Ovary (tissue), 9 donors: ENCODE measurements around the gene DVL1. TPM values are rescaled to one million over a fixed set of nuclear protein-coding genes. Genes with fewer than 3 reads are reported as not detected.

Experiments
- DNase-seq, 5 donors: peaks; one replicate each; pipeline ENCODE4 v3.0.0-alpha.2; 2019 to 2020
- H3K27ac ChIP-seq, 2 donors: fragments of 200-600 bp; one replicate each; pipeline versions ENCODE4 v1.5.1 to v1.8.0; 2019 to 2022
- H3K27me3 ChIP-seq: fragments of 200-600 bp; one replicate; pipeline ENCODE4 v1.8.0; 2022
- H3K36me3 ChIP-seq: fragments of 200-600 bp; sonication (generic); one replicate; pipeline ENCODE4 v1.5.1; 2019
- H3K4me1 ChIP-seq: one replicate; pipeline ENCODE4 v1.8.1; 2013; ENCODE audit warnings: mild to moderate bottlenecking, moderate library complexity; ENCODE audit not compliant: insufficient read depth
- H3K4me3 ChIP-seq: fragments of 200-600 bp; sonication (generic); one replicate; pipeline ENCODE4 v1.5.1; 2017
- H3K9me3 ChIP-seq, 2 donors: fragments of 200-600 bp in 1 of 2; sonication (generic) in 1 of 2; one replicate each; pipeline versions ENCODE4 v1.5.1 to v1.8.1; 2013 to 2019; ENCODE audit warnings: mild to moderate bottlenecking in 1 of 2, moderate library complexity in 1 of 2
- EP300 ChIP-seq: sonication (generic); formaldehyde crosslinking; IDR thresholded peaks from one replicate; pipeline ENCODE4 v1.6.1; 2017; ENCODE audit warnings: antibody characterized with exemption
- POLR2A ChIP-seq: fragments of 450-650 bp; IDR thresholded peaks from one replicate; pipeline ENCODE4 v1.6.1; 2017; ENCODE audit warnings: antibody characterized with exemption, mild to moderate bottlenecking, moderate library complexity
- WGBS, 3 donors: extraction: QIAGEN DNeasy Blood & Tissue Kit in 1 of 3; methylation state at CpG; one replicate each; pipeline versions ENCODE4 v1.1.5 to v1.1.7; 2013 to 2017; 5-methylcytosine and 5-hydroxymethylcytosine counted together
- intact Hi-C, 4 donors: fragments of 100-400 bp; cut with DNase I; formaldehyde crosslinking; loops; one replicate each; pipeline versions ENCODE4 v1.11.0 to v1.15.1; 2022 to 2023
- polyA plus RNA-seq, 2 donors: library from polyadenylated mRNA; stranded (reverse); fragments of 200-250 nt in 1 of 2; fragments of 350-450 nt in 1 of 2; fragmentation: Illumina TruSeq in 1 of 2; extraction: RNeasy Lipid Tissue Mini Kit (QIAGEN cat#74804) in 1 of 2; gene quantifications; one replicate each; pipeline ENCODE4 v1.2.3, GENCODE V29; 2013 to 2014
- total RNA-seq, 7 donors: library from RNA; depleted of rRNA in 2 of 7; stranded (reverse); fragments of >200 nt in 2 of 7; fragmentation: NEBNext Ultra II Directional in 3 of 7; extraction: Animal tissue kit (Norgen Biotek cat#: 25700) in 3 of 7; gene quantifications; one replicate each; pipeline versions ENCODE4 v1.1.0 to v1.2.4, GENCODE V29; 2016 to 2023
- TF ChIP-seq, protein P1 (sequence below), 3 donors: fragments of 450-650 bp in 2 of 3; fragments of 200-600 bp in 1 of 3; IDR thresholded peaks; one replicate each; pipeline versions ENCODE4 v1.5.1 to v1.8.0; 2016 to 2022; ENCODE audit warnings: antibody characterized with exemption in 3 of 3, mild to moderate bottlenecking in 1 of 3
- donor health status: DM: no; HTN: no; CAD: no; lungs with moderate emphysema.
- donor health status: DM: no; HTN: no; CAD: no.
- donor health status: Bipolar disorder and iron deficiency.
- donor health status: DM: yes; HTN: yes; CAD: no.
- donor health status: DM: no; HTN: no; CAD: no.
- donor health status: DM: yes; HTN: yes; CAD: no.

Gene DVL1
- total and polyA plus RNA-seq, 9 donors = 2.1 to 85.2 (median 62.5) TPM

GRCh38 chr1:1374589-1374928 lies 25.3 kb upstream of the DVL1 start:
- intact Hi-C loops = loop anchor here in 2 of 4 donors (10.0 kb wide), 2 partner anchors 130 to 260 kb away; partner anchors contain the start of gene C1orf159 (in 1 of the 2)
- TF ChIP-seq EP300 (no peak), POLR2A (no peak)
- TF ChIP-seq, protein P1, sequence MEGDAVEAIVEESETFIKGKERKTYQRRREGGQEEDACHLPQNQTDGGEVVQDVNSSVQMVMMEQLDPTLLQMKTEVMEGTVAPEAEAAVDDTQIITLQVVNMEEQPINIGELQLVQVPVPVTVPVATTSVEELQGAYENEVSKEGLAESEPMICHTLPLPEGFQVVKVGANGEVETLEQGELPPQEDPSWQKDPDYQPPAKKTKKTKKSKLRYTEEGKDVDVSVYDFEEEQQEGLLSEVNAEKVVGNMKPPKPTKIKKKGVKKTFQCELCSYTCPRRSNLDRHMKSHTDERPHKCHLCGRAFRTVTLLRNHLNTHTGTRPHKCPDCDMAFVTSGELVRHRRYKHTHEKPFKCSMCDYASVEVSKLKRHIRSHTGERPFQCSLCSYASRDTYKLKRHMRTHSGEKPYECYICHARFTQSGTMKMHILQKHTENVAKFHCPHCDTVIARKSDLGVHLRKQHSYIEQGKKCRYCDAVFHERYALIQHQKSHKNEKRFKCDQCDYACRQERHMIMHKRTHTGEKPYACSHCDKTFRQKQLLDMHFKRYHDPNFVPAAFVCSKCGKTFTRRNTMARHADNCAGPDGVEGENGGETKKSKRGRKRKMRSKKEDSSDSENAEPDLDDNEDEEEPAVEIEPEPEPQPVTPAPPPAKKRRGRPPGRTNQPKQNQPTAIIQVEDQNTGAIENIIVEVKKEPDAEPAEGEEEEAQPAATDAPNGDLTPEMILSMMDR (IDR thresholded peaks at IDR 0.05) = no peak
- Histone ChIP-seq H3K36me3 (no peaks in the 10 kb centered on the region), H3K27ac (peak overlapping the region; percentile 87 to 88), H3K4me1 (peaks cover 7% of the 10 kb centered on the region), H3K9me3 (no peaks in the 10 kb centered on the region), H3K27me3 (no peaks in the 10 kb centered on the region), H3K4me3 (peak overlapping the region; percentile 100)
- WGBS, 3 donors = 0 to 1% (median 1%) methylated on average over 22 to 24 of the region's 24 CpGs
- peak in 2 of 5 donors; percentile 28 to 65 for DNase-seq

- TF ChIP-seq POLR2A (no peak), EP300 (no peak)
- TF ChIP-seq, protein P1 (IDR thresholded peaks at IDR 0.05) = no peak
- WGBS, 3 donors = 43 to 45% (median 45%) methylated on average over 51 to 52 of the region's 52 CpGs
- DNase-seq = peak in 4 of 5 donors; percentile 35 to 64 (median 58)
- intact Hi-C loops = loop anchor here in 2 of 4 donors (10.0 kb wide), 2 partner anchors 131 to 259 kb away; partner anchors contain the start of gene C1orf159 (in 1 of the 2)
- Histone ChIP-seq H3K27me3 (no peaks in the 10 kb centered on the region), H3K9me3 (no peaks in the 10 kb centered on the region), H3K36me3 (no peaks in the 10 kb centered on the region), H3K4me3 (peak overlapping the region; percentile 100), H3K27ac (peak overlapping the region in 1 of 2 donors; percentile 88), H3K4me1 (peaks cover 7% of the 10 kb centered on the region)
Measured at GRCh38 chr1:1373815-1374588, 24.8 kb upstream of the DVL1 start.

DNA sequence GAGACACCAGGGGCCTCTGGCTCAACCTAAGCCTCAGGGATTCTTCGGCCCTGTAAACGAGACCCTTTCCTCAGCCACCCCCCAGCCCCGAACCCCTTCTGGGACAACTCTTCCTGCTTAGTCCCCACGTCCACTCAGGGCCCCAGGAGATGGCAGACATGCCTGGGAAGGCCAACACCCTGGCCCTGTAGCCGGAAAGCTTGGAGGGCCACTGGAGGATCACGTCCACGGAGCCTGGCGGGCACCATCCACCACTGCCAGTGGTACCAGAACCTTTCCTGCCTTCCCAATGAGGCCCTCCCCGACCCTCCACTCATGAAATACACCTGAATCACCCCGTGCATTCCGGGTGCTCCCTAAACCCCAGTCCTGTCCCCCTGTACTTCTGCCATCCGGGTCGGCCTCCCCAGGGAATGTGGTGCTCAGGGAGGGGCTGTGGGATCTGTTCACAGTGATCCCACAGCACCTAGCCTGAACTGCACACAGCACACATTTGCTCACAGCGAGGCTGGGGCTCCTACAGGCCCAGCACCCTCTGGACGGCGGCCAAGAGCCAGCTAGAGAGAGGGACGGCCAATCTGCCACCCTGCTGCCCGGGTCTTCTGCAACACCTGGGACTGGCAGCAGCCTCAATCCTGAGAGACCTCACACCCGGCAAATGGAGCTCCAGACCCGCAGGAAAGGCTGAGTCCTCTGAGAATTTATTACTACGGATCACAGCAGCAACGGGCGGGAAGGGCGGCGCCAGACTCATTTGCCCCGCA lies 24.0 kb upstream of the DVL1 start:
- H3K36me3 ChIP-seq = no peaks in the 10 kb centered on the region
- H3K4me1 ChIP-seq = peaks cover 7% of the 10 kb centered on the region
- DNase-seq = peak in 2 of 5 donors; percentile 50 to 53
- no peak overlapping the region for H3K4me3 ChIP-seq
- intact Hi-C loops = loop anchor here in 2 of 4 donors (10.0 kb wide), 2 partner anchors 132 to 258 kb away; partner anchors contain the start of gene C1orf159 (in 1 of the 2)
- TF ChIP-seq, protein P1 (IDR thresholded peaks at IDR 0.05) = no peak
- TF ChIP-seq EP300 (no peak), POLR2A (no peak)
- no peaks in the 10 kb centered on the region for H3K9me3 ChIP-seq
- WGBS, 3 donors = 81 to 84% (median 82%) methylated on average over 26 of the region's 26 CpGs
- H3K27me3 ChIP-seq = no peaks in the 10 kb centered on the region
- H3K27ac ChIP-seq = no peak overlapping the region
